Measurements from ENCODE around the gene IGSF21. TPM values are rescaled to one million over a fixed set of nuclear protein-coding genes. Genes with fewer than 3 reads are reported as not detected.

The IGSF21 gene
- total and polyA plus RNA-seq, 2 donors from 2014 or later = 1.4 to 6.6 TPM

GRCh38 chr1:18119289-18119688 is 11.7 kb downstream of the IGSF21 start:
- FAIRE-seq (no peak), DNase-seq (no peak)
- H3K9ac ChIP-seq (ENCODE audit: low read length in 3 of 3) = no peak overlapping the region
- no peaks in the 10 kb centered on the region for H3K4me1 ChIP-seq (ENCODE audit: control insufficient read depth in 2 of 3, insufficient read depth in 2 of 3, low read depth in 1 of 3, low read length in 3 of 3)
- no peak for TF ChIP-seq CTCF (IDR thresholded peaks at IDR 0.05; ENCODE audit: borderline replicate concordance, extremely low read depth, insufficient read depth)
- intact Hi-C loops (cut with DNase I) = no loop called here
- peaks cover 6% of the 10 kb centered on the region for H3K27me3 ChIP-seq (ENCODE audit: control insufficient read depth, insufficient read depth, low read length)
- no peak overlapping the region for H3K4me3 ChIP-seq (ENCODE audit: low read length in 3 of 3)
- no peaks in the 10 kb centered on the region for H3K9me3 ChIP-seq (ENCODE audit: control insufficient read depth in 2 of 3, insufficient read depth in 1 of 3, low read length in 3 of 3)
- no peak overlapping the region for H3K27ac ChIP-seq (ENCODE audit: low read depth in 2 of 2, low read length in 2 of 2)
- no peaks in the 10 kb centered on the region for H3K36me3 ChIP-seq (ENCODE audit: control insufficient read depth in 2 of 3, insufficient read depth in 3 of 3, low read length in 3 of 3)

- H3K4me3 ChIP-seq (ENCODE audit: low read length in 3 of 3) = no peak overlapping the region
- intact Hi-C loops (cut with DNase I) = no loop called here
- peaks cover 3% of the 10 kb centered on the region for H3K27me3 ChIP-seq (ENCODE audit: control insufficient read depth, insufficient read depth, low read length)
- H3K9ac ChIP-seq (ENCODE audit: low read length in 3 of 3) = no peak overlapping the region
- H3K36me3 ChIP-seq (ENCODE audit: control insufficient read depth in 2 of 3, insufficient read depth in 3 of 3, low read length in 3 of 3) = no peaks in the 10 kb centered on the region
- no peak overlapping the region for H3K27ac ChIP-seq (ENCODE audit: low read depth in 2 of 2, low read length in 2 of 2)
- no peaks in the 10 kb centered on the region for H3K4me1 ChIP-seq (ENCODE audit: control insufficient read depth in 2 of 3, insufficient read depth in 2 of 3, low read depth in 1 of 3, low read length in 3 of 3)
- DNase-seq = no peak
- no peaks in the 10 kb centered on the region for H3K9me3 ChIP-seq (ENCODE audit: control insufficient read depth in 2 of 3, insufficient read depth in 1 of 3, low read length in 3 of 3)
- FAIRE-seq = no peak
- no peak for TF ChIP-seq CTCF (IDR thresholded peaks at IDR 0.05; ENCODE audit: borderline replicate concordance, extremely low read depth, insufficient read depth)
These were observed 12.3 kb downstream of the IGSF21 start for GRCh38 chr1:18119771-18120377.

DNA sequence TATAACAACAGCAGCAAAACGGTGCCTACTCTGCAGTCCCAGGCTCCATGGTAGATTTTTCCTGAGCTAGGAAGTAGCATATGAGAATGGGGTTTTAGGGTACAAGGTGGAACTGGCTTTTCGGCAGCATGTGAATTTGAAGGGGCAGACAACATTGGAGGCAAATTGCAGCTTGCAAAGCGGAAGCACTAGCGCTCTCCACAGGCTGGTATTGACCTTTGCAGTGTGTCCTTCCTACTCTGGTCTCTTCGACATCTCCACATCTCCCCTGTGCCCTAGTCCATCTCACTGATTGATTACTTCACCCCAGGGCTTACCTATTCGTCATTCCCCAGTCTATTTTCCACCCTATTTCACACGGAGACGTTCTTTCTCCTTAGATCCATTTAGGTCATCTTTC is 13.0 kb downstream of the IGSF21 start:
- Histone ChIP-seq H3K27me3 (ENCODE audit: control insufficient read depth, insufficient read depth, low read length) (peaks cover 3% of the 10 kb centered on the region), H3K9me3 (ENCODE audit: control insufficient read depth in 2 of 3, insufficient read depth in 1 of 3, low read length in 3 of 3) (no peaks in the 10 kb centered on the region), H3K9ac (ENCODE audit: low read length in 3 of 3) (no peak overlapping the region), H3K36me3 (ENCODE audit: control insufficient read depth in 2 of 3, insufficient read depth in 3 of 3, low read length in 3 of 3) (no peaks in the 10 kb centered on the region), H3K4me3 (ENCODE audit: low read length in 3 of 3) (no peak overlapping the region), H3K27ac (ENCODE audit: low read depth in 2 of 2, low read length in 2 of 2) (no peak overlapping the region), H3K4me1 (ENCODE audit: control insufficient read depth in 2 of 3, insufficient read depth in 2 of 3, low read depth in 1 of 3, low read length in 3 of 3) (no peaks in the 10 kb centered on the region)
- DNase-seq = no peak
- TF ChIP-seq CTCF (IDR thresholded peaks at IDR 0.05; ENCODE audit: borderline replicate concordance, extremely low read depth, insufficient read depth) = no peak
- FAIRE-seq = no peak
- intact Hi-C loops (cut with DNase I) = no loop called here
